ENCODE data around the gene TMEM231.
"Not testable (repeated sequence)": the region's sequence is repeated elsewhere in the genome, so short reads cannot be mapped to it uniquely, and the experiment has no call there.

TMEM231 gene

DNA sequence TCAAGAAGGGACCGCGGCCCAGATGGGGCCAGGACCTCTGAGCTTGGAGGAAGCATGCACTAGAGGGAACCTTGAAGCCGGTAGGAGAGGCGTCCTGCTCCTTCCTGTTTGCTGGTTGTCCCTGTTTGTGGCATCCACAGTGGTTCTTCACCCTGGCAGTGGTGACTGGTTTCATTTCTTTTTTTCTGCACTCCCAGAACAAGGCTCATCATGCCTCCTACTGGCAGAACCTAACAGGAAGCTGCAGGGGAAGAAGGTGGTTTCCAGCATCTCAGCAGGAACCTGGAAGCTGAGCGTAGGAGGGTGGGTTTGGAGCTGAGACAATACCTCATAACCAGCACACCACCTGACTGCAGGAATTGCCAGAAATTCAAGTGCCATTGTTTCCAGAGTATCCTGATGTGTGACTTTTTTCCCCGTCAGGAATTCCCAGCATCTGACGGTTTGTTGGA lies 5.8 kb downstream of the TMEM231 start:
- H3K4me2 ChIP-seq (ENCODE audit: low read depth, low read length): no peak overlapping the region
- H3F3A ChIP-seq (ENCODE audit: insufficient read depth, low read length): no peaks in the 10 kb centered on the region
- H3K4me1 ChIP-seq (ENCODE audit: low read length): no peaks in the 10 kb centered on the region
- TF ChIP-seq EZH2 (optimal IDR thresholded peaks at IDR 0.05; ENCODE audit: low read depth, low read length) (no peak), EZH2phosphoT487 (IDR thresholded peaks at IDR 0.05; ENCODE audit: low read length) (no peak)
- TF ChIP-seq, protein P1, sequence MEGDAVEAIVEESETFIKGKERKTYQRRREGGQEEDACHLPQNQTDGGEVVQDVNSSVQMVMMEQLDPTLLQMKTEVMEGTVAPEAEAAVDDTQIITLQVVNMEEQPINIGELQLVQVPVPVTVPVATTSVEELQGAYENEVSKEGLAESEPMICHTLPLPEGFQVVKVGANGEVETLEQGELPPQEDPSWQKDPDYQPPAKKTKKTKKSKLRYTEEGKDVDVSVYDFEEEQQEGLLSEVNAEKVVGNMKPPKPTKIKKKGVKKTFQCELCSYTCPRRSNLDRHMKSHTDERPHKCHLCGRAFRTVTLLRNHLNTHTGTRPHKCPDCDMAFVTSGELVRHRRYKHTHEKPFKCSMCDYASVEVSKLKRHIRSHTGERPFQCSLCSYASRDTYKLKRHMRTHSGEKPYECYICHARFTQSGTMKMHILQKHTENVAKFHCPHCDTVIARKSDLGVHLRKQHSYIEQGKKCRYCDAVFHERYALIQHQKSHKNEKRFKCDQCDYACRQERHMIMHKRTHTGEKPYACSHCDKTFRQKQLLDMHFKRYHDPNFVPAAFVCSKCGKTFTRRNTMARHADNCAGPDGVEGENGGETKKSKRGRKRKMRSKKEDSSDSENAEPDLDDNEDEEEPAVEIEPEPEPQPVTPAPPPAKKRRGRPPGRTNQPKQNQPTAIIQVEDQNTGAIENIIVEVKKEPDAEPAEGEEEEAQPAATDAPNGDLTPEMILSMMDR (IDR thresholded peaks at IDR 0.05; ENCODE audit: low read length): peak; percentile 48
- DNase-seq: peak; percentile 39
- no peak overlapping the region for H2AFZ ChIP-seq (ENCODE audit: low read length)
- H3K79me2 ChIP-seq (ENCODE audit: low read length): no peaks in the 10 kb centered on the region
- no peaks in the 10 kb centered on the region for H3K27me3 ChIP-seq (replicated peaks; ENCODE audit: insufficient read depth, low read length)
- no peaks in the 10 kb centered on the region for H3K9me3 ChIP-seq (replicated peaks; ENCODE audit: insufficient read depth, low read length)
- no peaks in the 10 kb centered on the region for H3K36me3 ChIP-seq (replicated peaks; ENCODE audit: insufficient read depth, low read length)
- no peak overlapping the region for H3K9ac ChIP-seq (ENCODE audit: low read length)
- H4K20me1 ChIP-seq (ENCODE audit: insufficient read depth, low read length): no peaks in the 10 kb centered on the region
- H3K27ac ChIP-seq (ENCODE audit: low read length): no peak overlapping the region
- H3K4me3 ChIP-seq (ENCODE audit: low read length): no peak overlapping the region
- H3K9me2 ChIP-seq (replicated peaks; ENCODE audit: insufficient read depth, low read length): no peaks in the 10 kb centered on the region

- not testable (repeated sequence) for H4K20me1 ChIP-seq (ENCODE audit: insufficient read depth, low read length); H3K79me2 ChIP-seq (ENCODE audit: low read length); H3K36me3 ChIP-seq (replicated peaks; ENCODE audit: insufficient read depth, low read length); H3K4me2 ChIP-seq (ENCODE audit: low read depth, low read length); H3K4me1 ChIP-seq (ENCODE audit: low read length); H3F3A ChIP-seq (ENCODE audit: insufficient read depth, low read length); H3K4me3 ChIP-seq (ENCODE audit: low read length); H2AFZ ChIP-seq (ENCODE audit: low read length); H3K9me2 ChIP-seq (replicated peaks; ENCODE audit: insufficient read depth, low read length); DNase-seq; H3K27ac ChIP-seq (ENCODE audit: low read length); H3K27me3 ChIP-seq (replicated peaks; ENCODE audit: insufficient read depth, low read length); H3K9ac ChIP-seq (ENCODE audit: low read length); H3K9me3 ChIP-seq (replicated peaks; ENCODE audit: insufficient read depth, low read length)
Observed at GRCh38 chr16:75548456-75548855, 7.6 kb downstream of the TMEM231 start.

DNA sequence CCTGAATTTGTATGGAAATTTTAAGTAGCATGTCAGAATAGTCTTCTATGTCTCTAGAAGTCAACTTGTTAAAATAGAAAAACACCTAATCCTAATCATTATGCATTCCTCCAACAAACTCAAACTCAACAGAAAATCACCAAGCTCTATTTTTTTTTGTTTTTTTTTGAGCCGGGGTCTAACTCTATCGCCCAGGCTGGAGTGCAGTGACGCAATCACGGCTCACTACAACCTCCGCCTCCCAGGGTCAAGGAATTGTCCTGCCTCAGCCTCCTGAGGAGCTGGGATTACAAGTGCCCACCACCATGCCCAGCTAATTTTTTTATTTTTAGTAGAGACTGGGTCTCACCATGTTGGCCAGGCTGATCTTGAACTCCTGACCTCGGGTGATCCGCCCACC lies 9.8 kb downstream of the TMEM231 start:
- Histone ChIP-seq H3K4me2 (ENCODE audit: low read depth, low read length) (no peak overlapping the region), H3K4me1 (ENCODE audit: low read length) (no peaks in the 10 kb centered on the region), H3K79me2 (ENCODE audit: low read length) (no peaks in the 10 kb centered on the region), H3K36me3 (replicated peaks; ENCODE audit: insufficient read depth, low read length) (no peaks in the 10 kb centered on the region), H3K27ac (ENCODE audit: low read length) (no peak overlapping the region), H3K4me3 (ENCODE audit: low read length) (no peak overlapping the region), H3K9me3 (replicated peaks; ENCODE audit: insufficient read depth, low read length) (no peaks in the 10 kb centered on the region), H2AFZ (ENCODE audit: low read length) (no peak overlapping the region), H4K20me1 (ENCODE audit: insufficient read depth, low read length) (no peaks in the 10 kb centered on the region), H3K9me2 (replicated peaks; ENCODE audit: insufficient read depth, low read length) (no peaks in the 10 kb centered on the region), H3K27me3 (replicated peaks; ENCODE audit: insufficient read depth, low read length) (no peaks in the 10 kb centered on the region), H3K9ac (ENCODE audit: low read length) (no peak overlapping the region), H3F3A (ENCODE audit: insufficient read depth, low read length) (no peaks in the 10 kb centered on the region)
- TF ChIP-seq, protein P1 (IDR thresholded peaks at IDR 0.05; ENCODE audit: low read length): no peak
- no peak for TF ChIP-seq EZH2 (optimal IDR thresholded peaks at IDR 0.05; ENCODE audit: low read depth, low read length)
- no peak for TF ChIP-seq EZH2phosphoT487 (IDR thresholded peaks at IDR 0.05; ENCODE audit: low read length)
- DNase-seq: no peak

GRCh38 chr16:75545879-75546278 lies 10.2 kb downstream of the TMEM231 start:
- not testable (repeated sequence) for DNase-seq; H3K4me2 ChIP-seq (ENCODE audit: low read depth, low read length); H3K36me3 ChIP-seq (replicated peaks; ENCODE audit: insufficient read depth, low read length); H3K9me2 ChIP-seq (replicated peaks; ENCODE audit: insufficient read depth, low read length); H3K27me3 ChIP-seq (replicated peaks; ENCODE audit: insufficient read depth, low read length); H3F3A ChIP-seq (ENCODE audit: insufficient read depth, low read length); H3K4me3 ChIP-seq (ENCODE audit: low read length); H3K27ac ChIP-seq (ENCODE audit: low read length); H3K9ac ChIP-seq (ENCODE audit: low read length); H2AFZ ChIP-seq (ENCODE audit: low read length); H3K4me1 ChIP-seq (ENCODE audit: low read length); H4K20me1 ChIP-seq (ENCODE audit: insufficient read depth, low read length); H3K79me2 ChIP-seq (ENCODE audit: low read length); H3K9me3 ChIP-seq (replicated peaks; ENCODE audit: insufficient read depth, low read length)

DNA sequence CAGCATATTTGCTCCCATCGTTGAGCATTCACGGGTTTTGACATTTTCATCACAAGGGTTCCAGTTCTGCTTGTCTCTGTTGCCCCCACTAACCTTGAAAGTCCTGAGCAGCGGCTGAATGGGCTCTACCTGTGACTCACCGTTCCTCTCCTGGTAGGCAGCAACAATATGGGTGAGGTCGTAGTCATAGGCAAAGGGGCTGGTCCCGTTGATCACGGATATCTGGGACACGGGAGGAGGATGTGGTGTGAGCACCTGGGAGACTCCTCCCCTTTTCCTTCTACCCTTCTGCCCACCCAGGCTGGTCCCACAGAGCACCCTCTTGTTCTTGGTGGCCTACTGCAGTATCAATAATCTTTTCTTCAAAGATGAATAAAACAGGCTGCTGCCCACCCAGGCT lies 13.6 kb downstream of the TMEM231 start:
- not testable (repeated sequence) for H2AFZ ChIP-seq (ENCODE audit: low read length); H3K4me2 ChIP-seq (ENCODE audit: low read depth, low read length); DNase-seq; H3K9ac ChIP-seq (ENCODE audit: low read length); H3K9me2 ChIP-seq (replicated peaks; ENCODE audit: insufficient read depth, low read length); H3K79me2 ChIP-seq (ENCODE audit: low read length); H3K4me1 ChIP-seq (ENCODE audit: low read length); H4K20me1 ChIP-seq (ENCODE audit: insufficient read depth, low read length); H3K9me3 ChIP-seq (replicated peaks; ENCODE audit: insufficient read depth, low read length); H3K36me3 ChIP-seq (replicated peaks; ENCODE audit: insufficient read depth, low read length); H3K27me3 ChIP-seq (replicated peaks; ENCODE audit: insufficient read depth, low read length); H3F3A ChIP-seq (ENCODE audit: insufficient read depth, low read length); H3K27ac ChIP-seq (ENCODE audit: low read length); H3K4me3 ChIP-seq (ENCODE audit: low read length)
